MM.1S (cell line): ENCODE data around the gene ABHD1.

Experiments used
- DNase-seq: peaks from one replicate; pipeline ENCODE4 v3.0.0-alpha.2; 2015
- H2AFZ ChIP-seq: fragments of 300-600 bp; sonication (generic); 2 replicates; pipeline ENCODE4 v1.6.0; 2016; ENCODE audit warnings: antibody characterized with exemption, low read length
- H3F3A ChIP-seq: fragments of 300-600 bp; sonication (generic); 2 replicates; pipeline ENCODE4 v1.6.1; 2016; ENCODE audit warnings: mild to moderate bottlenecking, antibody characterized with exemption, low read length, moderate library complexity, mixed read lengths; ENCODE audit not compliant: insufficient read depth
- H3K27ac ChIP-seq: fragments of 300-600 bp; sonication (generic); 2 replicates; pipeline ENCODE4 v1.5.1; 2016; ENCODE audit warnings: mild to moderate bottlenecking, low read length
- H3K27me3 ChIP-seq: fragments of 300-600 bp; sonication (generic); replicated peaks from 2 replicates; pipeline ENCODE4 v1.6.0; 2016; ENCODE audit warnings: low read length; ENCODE audit not compliant: insufficient read depth
- H3K36me3 ChIP-seq: fragments of 300-600 bp; sonication (generic); replicated peaks from 2 replicates; pipeline ENCODE4 v1.6.1; 2016; ENCODE audit warnings: mild to moderate bottlenecking, low read length, mixed read lengths; ENCODE audit not compliant: insufficient read depth
- H3K4me1 ChIP-seq: fragments of 300-600 bp; sonication (generic); 2 replicates; pipeline ENCODE4 v1.6.1; 2016; ENCODE audit warnings: low read length, mixed read lengths
- H3K4me2 ChIP-seq: fragments of 300-600 bp; sonication (generic); 2 replicates; pipeline ENCODE4 v1.6.0; 2016; ENCODE audit warnings: low read depth, low read length
- H3K4me3 ChIP-seq: fragments of 300-600 bp; sonication (generic); 2 replicates; pipeline ENCODE4 v1.5.1; 2016; ENCODE audit warnings: low read length, mixed read lengths
- H3K79me2 ChIP-seq: fragments of 300-600 bp; sonication (generic); 2 replicates; pipeline ENCODE4 v1.6.1; 2016; ENCODE audit warnings: mixed run types, low read length, mixed read lengths
- H3K9ac ChIP-seq: fragments of 300-600 bp; sonication (generic); 2 replicates; pipeline ENCODE4 v1.6.1; 2016; ENCODE audit warnings: low read length, mixed read lengths
- H3K9me2 ChIP-seq: fragments of 300-600 bp; sonication (generic); replicated peaks from 2 replicates; pipeline ENCODE4 v1.6.1; 2016; ENCODE audit warnings: mild to moderate bottlenecking, low read length, mixed read lengths; ENCODE audit not compliant: insufficient read depth
- H3K9me3 ChIP-seq: fragments of 300-600 bp; sonication (generic); replicated peaks from 2 replicates; pipeline ENCODE4 v1.6.1; 2016; ENCODE audit warnings: mild to moderate bottlenecking, low read length, mixed read lengths; ENCODE audit not compliant: insufficient read depth
- H4K20me1 ChIP-seq: fragments of 300-600 bp; sonication (generic); 2 replicates; pipeline ENCODE4 v1.6.1; 2016; ENCODE audit warnings: mild to moderate bottlenecking, low read length, moderate library complexity, mixed read lengths; ENCODE audit not compliant: insufficient read depth
- EZH2 ChIP-seq: fragments of 300-600 bp; sonication (generic); optimal IDR thresholded peaks from 2 replicates; pipeline ENCODE3; 2017; ENCODE audit warnings: low read depth, mild to moderate bottlenecking, antibody characterized with exemption, low read length, mixed read lengths
- EZH2phosphoT487 ChIP-seq: fragments of 300-600 bp; sonication (generic); IDR thresholded peaks from 2 replicates; pipeline ENCODE4 v1.6.1; 2018; ENCODE audit warnings: antibody characterized with exemption, low read length
- TF ChIP-seq, protein P1 (sequence below): fragments of 300-600 bp; sonication (generic); IDR thresholded peaks from 2 replicates; pipeline ENCODE4 v1.5.1; 2016; ENCODE audit warnings: antibody characterized with exemption, low read length, mixed read lengths

ABHD1 gene

DNA sequence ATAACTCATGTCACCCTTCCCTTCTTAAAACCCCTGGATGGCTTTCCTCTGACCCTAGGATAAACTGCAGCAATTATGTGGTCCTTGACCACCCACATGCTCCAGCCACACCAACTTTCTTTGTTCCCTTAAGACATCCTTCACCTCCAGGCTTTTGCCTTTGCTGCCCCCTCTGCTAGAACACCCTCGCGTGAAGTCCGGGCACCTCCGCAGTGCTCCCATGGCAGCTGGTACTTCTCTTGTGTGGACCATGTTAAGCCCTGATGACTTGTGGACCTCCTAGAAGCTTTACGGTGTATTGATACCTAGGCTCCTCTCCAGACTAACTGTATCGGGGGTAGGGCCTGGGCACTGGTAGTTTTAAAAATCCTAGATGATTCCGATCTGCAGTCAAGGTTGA is 824 bp upstream of the ABHD1 start:
- Histone ChIP-seq H3F3A (no peaks in the 10 kb centered on the region), H3K9ac (no peak overlapping the region), H3K27me3 (peaks cover 4% of the 10 kb centered on the region; the same call in 1 of the 2 replicates), H3K4me2 (no peak overlapping the region), H3K9me2 (no peaks in the 10 kb centered on the region), H3K9me3 (no peaks in the 10 kb centered on the region), H3K27ac (no peak overlapping the region), H3K4me1 (no peaks in the 10 kb centered on the region), H3K79me2 (no peaks in the 10 kb centered on the region), H3K4me3 (no peak overlapping the region), H4K20me1 (no peaks in the 10 kb centered on the region), H2AFZ (no peak overlapping the region), H3K36me3 (no peaks in the 10 kb centered on the region)
- no peak for DNase-seq
- TF ChIP-seq EZH2phosphoT487, result no peak
- TF ChIP-seq, protein P1, sequence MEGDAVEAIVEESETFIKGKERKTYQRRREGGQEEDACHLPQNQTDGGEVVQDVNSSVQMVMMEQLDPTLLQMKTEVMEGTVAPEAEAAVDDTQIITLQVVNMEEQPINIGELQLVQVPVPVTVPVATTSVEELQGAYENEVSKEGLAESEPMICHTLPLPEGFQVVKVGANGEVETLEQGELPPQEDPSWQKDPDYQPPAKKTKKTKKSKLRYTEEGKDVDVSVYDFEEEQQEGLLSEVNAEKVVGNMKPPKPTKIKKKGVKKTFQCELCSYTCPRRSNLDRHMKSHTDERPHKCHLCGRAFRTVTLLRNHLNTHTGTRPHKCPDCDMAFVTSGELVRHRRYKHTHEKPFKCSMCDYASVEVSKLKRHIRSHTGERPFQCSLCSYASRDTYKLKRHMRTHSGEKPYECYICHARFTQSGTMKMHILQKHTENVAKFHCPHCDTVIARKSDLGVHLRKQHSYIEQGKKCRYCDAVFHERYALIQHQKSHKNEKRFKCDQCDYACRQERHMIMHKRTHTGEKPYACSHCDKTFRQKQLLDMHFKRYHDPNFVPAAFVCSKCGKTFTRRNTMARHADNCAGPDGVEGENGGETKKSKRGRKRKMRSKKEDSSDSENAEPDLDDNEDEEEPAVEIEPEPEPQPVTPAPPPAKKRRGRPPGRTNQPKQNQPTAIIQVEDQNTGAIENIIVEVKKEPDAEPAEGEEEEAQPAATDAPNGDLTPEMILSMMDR, result no peak

DNA sequence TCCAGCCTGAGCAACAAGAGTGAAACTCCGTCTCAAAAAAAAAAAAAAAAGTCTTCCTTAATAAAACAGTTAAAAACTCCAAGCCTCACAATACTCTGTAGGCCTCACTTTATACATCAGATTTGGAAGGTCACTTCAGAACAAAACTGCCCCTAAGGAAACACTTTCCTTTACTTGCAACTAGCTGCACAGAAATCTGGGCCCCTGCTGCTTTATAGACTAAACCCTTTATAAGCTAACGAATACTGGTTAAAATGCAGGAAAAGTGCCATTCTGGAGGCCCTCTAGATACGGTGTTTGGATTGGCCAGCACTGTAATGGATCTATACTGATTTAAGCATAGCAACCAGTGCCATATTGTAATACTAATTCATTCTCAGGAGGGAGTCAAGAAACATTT is 1.5 kb downstream of the ABHD1 start:
- no peak overlapping the region for H3K4me2 ChIP-seq
- H3K4me3 ChIP-seq, result no peak overlapping the region
- no peak overlapping the region for H3K9ac ChIP-seq
- TF ChIP-seq, protein P1, result no peak
- TF ChIP-seq EZH2phosphoT487, result no peak
- TF ChIP-seq EZH2, result no peak
- H3K9me2 ChIP-seq, result no peaks in the 10 kb centered on the region
- H3K36me3 ChIP-seq, result no peaks in the 10 kb centered on the region
- no peaks in the 10 kb centered on the region for H4K20me1 ChIP-seq
- H3K27me3 ChIP-seq, result peaks cover 4% of the 10 kb centered on the region; the same call in 1 of the 2 replicates
- no peaks in the 10 kb centered on the region for H3K79me2 ChIP-seq
- H2AFZ ChIP-seq, result no peak overlapping the region
- DNase-seq, result no peak
- H3K4me1 ChIP-seq, result no peaks in the 10 kb centered on the region
- no peaks in the 10 kb centered on the region for H3F3A ChIP-seq
- no peak overlapping the region for H3K27ac ChIP-seq
- H3K9me3 ChIP-seq, result no peaks in the 10 kb centered on the region

DNA sequence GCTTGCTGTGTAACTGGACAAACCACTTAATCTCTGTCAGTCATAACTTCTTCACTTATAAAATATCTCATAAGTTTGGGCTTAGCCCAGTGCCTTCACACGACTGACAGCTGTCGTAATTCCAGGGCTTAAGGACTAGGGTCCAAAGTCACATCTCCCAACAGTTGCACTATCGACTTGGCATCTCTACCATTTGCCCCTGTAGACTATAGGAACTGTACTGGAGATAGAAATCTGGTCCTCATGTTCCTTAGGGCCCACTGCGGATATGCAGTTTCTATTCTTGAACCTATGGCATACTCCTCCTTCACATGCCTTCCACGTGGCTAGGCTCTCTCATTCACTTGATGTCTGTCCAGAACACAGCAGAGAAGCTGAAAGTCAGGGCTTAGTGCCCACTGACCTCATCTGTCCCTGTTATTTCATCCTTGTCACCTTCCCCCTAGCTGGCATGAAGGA is 2.7 kb downstream of the ABHD1 start:
- Histone ChIP-seq H3K4me1 (no peaks in the 10 kb centered on the region), H3K27ac (no peak overlapping the region), H2AFZ (no peak overlapping the region), H3K9me3 (no peaks in the 10 kb centered on the region), H3K36me3 (peaks cover 7% of the 10 kb centered on the region; the same call in 1 of the 2 replicates), H3K27me3 (no peaks in the 10 kb centered on the region; the same call in 1 of the 2 replicates), H4K20me1 (no peaks in the 10 kb centered on the region), H3K9ac (no peak overlapping the region), H3K79me2 (no peaks in the 10 kb centered on the region), H3K4me2 (no peak overlapping the region), H3K4me3 (no peak overlapping the region), H3K9me2 (no peaks in the 10 kb centered on the region), H3F3A (no peaks in the 10 kb centered on the region)
- no peak for DNase-seq
- TF ChIP-seq EZH2 (no peak), EZH2phosphoT487 (no peak)
- TF ChIP-seq, protein P1, result no peak
